IMR-90 (cell line): ENCODE results near the gene ADGRG3. TPM values are rescaled to one million over a fixed set of nuclear protein-coding genes. Genes with fewer than 3 reads are reported as not detected.

ENCODE experiments used
- CHD1 ChIP-seq: IDR thresholded peaks from 2 replicates; pipeline ENCODE4 v1.6.1; 2012; ENCODE audit warnings: low read depth, low read length, improper control_type of control experiment
- POLR2A ChIP-seq: IDR thresholded peaks from 2 replicates; pipeline ENCODE4 v1.6.1; 2012; ENCODE audit warnings: mild to moderate bottlenecking, low read depth, low read length
- polyA plus RNA-seq, 3 experiments: library from polyadenylated mRNA; depleted of rRNA; stranded (reverse); fragments of >200 nt; gene quantifications; 2 replicates each; pipeline ENCODE4 v1.2.3, GENCODE V29; 2012; ENCODE audit warnings: low replicate concordance in 1 of 3
- total RNA-seq: library from RNA; depleted of rRNA; stranded (reverse); fragments of >200 nt; gene quantifications from 2 replicates; pipeline ENCODE4 v1.2.3, GENCODE V29; 2012
- TF ChIP-seq, protein P1 (sequence below): conservative IDR thresholded peaks from 2 replicates; pipeline ENCODE4 v1.5.1; 2012; ENCODE audit warnings: mild to moderate bottlenecking, low read depth, low read length, improper control_type of control experiment

ADGRG3 gene
- total and polyA plus RNA-seq, 2 of the 4 experiments (the other 2 are of a cell fraction) = not detected

DNA sequence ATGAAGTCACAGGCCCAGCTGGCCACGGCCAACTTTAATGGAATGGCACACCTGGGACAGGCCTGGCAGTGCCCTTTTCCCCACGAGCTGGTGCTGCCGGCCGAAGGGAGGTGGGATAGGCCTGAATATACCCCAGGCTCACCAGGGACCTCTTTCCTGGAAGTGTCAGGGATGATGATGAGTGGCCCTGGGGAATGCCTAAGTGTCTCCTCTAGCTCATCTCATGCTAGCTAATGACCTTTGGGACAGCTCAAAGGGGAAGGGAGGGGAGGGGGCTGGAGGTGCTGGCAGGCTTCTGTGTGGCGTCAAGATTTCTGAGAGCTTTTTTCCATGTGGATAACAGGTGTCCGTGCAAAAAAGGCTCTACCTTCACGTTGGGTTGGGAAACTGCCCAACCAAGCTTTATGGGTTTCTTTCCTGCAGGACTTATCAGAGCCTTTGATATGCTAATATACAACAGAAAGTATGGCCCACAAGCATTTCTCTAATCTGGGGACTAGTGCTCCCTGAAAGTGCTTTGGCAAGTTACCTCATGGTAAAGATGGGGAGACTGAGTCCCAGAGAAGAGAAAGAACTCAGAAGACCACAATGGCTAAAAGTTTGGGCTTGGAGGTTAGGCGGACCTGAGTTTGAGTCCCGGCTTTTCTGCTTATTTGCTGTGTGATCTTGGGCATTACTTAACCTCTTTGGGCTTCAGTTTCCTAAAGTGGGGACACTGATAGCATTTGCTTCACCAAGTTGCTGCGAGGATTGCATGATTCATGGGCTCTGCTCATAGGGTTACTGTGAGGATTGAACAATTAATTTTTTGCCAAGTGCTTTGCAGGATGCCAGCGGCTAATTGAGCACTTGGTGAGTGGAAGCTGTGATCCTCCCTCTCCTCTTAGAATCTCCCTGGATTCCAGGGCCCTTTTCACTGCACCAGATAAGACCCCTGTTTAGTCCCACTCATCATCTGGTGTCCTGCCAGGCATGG, 25.7 kb upstream of the ADGRG3 start (continued):
- TF ChIP-seq, protein P1, sequence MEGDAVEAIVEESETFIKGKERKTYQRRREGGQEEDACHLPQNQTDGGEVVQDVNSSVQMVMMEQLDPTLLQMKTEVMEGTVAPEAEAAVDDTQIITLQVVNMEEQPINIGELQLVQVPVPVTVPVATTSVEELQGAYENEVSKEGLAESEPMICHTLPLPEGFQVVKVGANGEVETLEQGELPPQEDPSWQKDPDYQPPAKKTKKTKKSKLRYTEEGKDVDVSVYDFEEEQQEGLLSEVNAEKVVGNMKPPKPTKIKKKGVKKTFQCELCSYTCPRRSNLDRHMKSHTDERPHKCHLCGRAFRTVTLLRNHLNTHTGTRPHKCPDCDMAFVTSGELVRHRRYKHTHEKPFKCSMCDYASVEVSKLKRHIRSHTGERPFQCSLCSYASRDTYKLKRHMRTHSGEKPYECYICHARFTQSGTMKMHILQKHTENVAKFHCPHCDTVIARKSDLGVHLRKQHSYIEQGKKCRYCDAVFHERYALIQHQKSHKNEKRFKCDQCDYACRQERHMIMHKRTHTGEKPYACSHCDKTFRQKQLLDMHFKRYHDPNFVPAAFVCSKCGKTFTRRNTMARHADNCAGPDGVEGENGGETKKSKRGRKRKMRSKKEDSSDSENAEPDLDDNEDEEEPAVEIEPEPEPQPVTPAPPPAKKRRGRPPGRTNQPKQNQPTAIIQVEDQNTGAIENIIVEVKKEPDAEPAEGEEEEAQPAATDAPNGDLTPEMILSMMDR = no peak
- TF ChIP-seq CHD1 (no peak), POLR2A (no peak)
